Cardiac fibroblast (primary cell): Measurements from ENCODE around the gene PLEKHA6.

ENCODE experiments used
- DNase-seq, 2 donors: peaks; one replicate each; pipeline versions ENCODE4 v3.0.0 to v3.0.0-alpha.2; 2010; ENCODE audit warnings: low read depth in 2 of 2
- H3K4me3 ChIP-seq, 2 donors: replicated peaks in 1 of 2; 1 replicate in 1 of 2; 2 replicates in 1 of 2; pipeline ENCODE4 v1.5.1; 2011; ENCODE audit warnings: low read depth in 2 of 2, low read length in 2 of 2, mild to moderate bottlenecking in 2 of 2, moderate library complexity in 1 of 2
- CTCF ChIP-seq: IDR thresholded peaks from one replicate; pipeline ENCODE4 v1.5.1; 2011; ENCODE audit warnings: low read depth, mild to moderate bottlenecking, low read length, inconsistent platforms

Gene PLEKHA6

GRCh38 chr1:204350857-204351573 lies 8.7 kb downstream of the PLEKHA6 start:
- DNase-seq: peak; percentile 56 to 88
- no peak for TF ChIP-seq CTCF
- H3K4me3 ChIP-seq: peak overlapping the region in 1 of 2 donors; percentile 9

- no peak for DNase-seq
- H3K4me3 ChIP-seq: peak overlapping the region in 1 of 2 donors; percentile 9
- TF ChIP-seq CTCF: no peak
Observed at GRCh38 chr1:204350312-204350711, 9.4 kb downstream of the PLEKHA6 start.

GRCh38 chr1:204349602-204350001 lies 10.1 kb downstream of the PLEKHA6 start:
- no peak for TF ChIP-seq CTCF
- no peak for DNase-seq
- no peak overlapping the region for H3K4me3 ChIP-seq

GRCh38 chr1:204348722-204349121 lies 11.0 kb downstream of the PLEKHA6 start:
- H3K4me3 ChIP-seq: no peak overlapping the region
- no peak for TF ChIP-seq CTCF
- peak; percentile 41 to 94 for DNase-seq

- H3K4me3 ChIP-seq: no peak overlapping the region
- TF ChIP-seq CTCF: no peak
Observed at GRCh38 chr1:204348242-204348641, 11.5 kb downstream of the PLEKHA6 start.

GRCh38 chr1:204345941-204346645 lies 13.6 kb downstream of the PLEKHA6 start:
- TF ChIP-seq CTCF: no peak
- DNase-seq: no peak

More at GRCh38 chr1:204348242-204348641, 11.5 kb downstream of the PLEKHA6 start:
- DNase-seq: no peak

More at GRCh38 chr1:204345941-204346645, 13.6 kb downstream of the PLEKHA6 start:
- no peak overlapping the region for H3K4me3 ChIP-seq
